Nephron progenitor cell (in vitro differentiated cells): ENCODE data around the gene SLC4A2.

Experiments used
- DNase-seq: peaks from one replicate; pipeline ENCODE4 v3.0.0; 2021
- H3K27ac Mint-ChIP-seq: 2 replicates; pipeline ENCODE4 v1.8.0; 2021; ENCODE audit warnings: mild to moderate bottlenecking, moderate library complexity, mixed read lengths
- H3K27me3 Mint-ChIP-seq: 2 replicates; pipeline ENCODE4 v1.8.0; 2021; ENCODE audit warnings: mild to moderate bottlenecking, low read depth, mixed read lengths; ENCODE audit not compliant: poor library complexity
- H3K36me3 Mint-ChIP-seq: 2 replicates; pipeline ENCODE4 v1.8.0; 2021; ENCODE audit warnings: low read depth, mixed read lengths
- H3K4me1 Mint-ChIP-seq: 2 replicates; pipeline ENCODE4 v1.8.0; 2021; ENCODE audit warnings: mixed read lengths
- H3K4me3 Mint-ChIP-seq: 2 replicates; pipeline ENCODE4 v1.8.0; 2021; ENCODE audit warnings: mild to moderate bottlenecking, moderate library complexity, mixed read lengths
- H3K9me3 Mint-ChIP-seq: 2 replicates; pipeline ENCODE4 v1.8.0; 2021; ENCODE audit warnings: mild to moderate bottlenecking, moderate library complexity, mixed read lengths
- TF ChIP-seq, protein P1 (sequence below): fragments of 200-600 bp; sonication (generic); IDR thresholded peaks from 2 replicates; pipeline ENCODE4 v1.5.0; 2021; ENCODE audit warnings: antibody characterized with exemption

SLC4A2 gene

GRCh38 chr7:151012031-151012692 is 47.2 kb upstream of the SLC4A2 start:
- peaks cover 23% of the 10 kb centered on the region for H3K27me3 Mint-ChIP-seq
- DNase-seq, result no peak
- peaks cover 62% of the 10 kb centered on the region for H3K4me1 Mint-ChIP-seq
- H3K36me3 Mint-ChIP-seq, result peaks cover 11% of the 10 kb centered on the region
- no peak overlapping the region for H3K27ac Mint-ChIP-seq
- H3K9me3 Mint-ChIP-seq, result no peaks in the 10 kb centered on the region
- TF ChIP-seq, protein P1, sequence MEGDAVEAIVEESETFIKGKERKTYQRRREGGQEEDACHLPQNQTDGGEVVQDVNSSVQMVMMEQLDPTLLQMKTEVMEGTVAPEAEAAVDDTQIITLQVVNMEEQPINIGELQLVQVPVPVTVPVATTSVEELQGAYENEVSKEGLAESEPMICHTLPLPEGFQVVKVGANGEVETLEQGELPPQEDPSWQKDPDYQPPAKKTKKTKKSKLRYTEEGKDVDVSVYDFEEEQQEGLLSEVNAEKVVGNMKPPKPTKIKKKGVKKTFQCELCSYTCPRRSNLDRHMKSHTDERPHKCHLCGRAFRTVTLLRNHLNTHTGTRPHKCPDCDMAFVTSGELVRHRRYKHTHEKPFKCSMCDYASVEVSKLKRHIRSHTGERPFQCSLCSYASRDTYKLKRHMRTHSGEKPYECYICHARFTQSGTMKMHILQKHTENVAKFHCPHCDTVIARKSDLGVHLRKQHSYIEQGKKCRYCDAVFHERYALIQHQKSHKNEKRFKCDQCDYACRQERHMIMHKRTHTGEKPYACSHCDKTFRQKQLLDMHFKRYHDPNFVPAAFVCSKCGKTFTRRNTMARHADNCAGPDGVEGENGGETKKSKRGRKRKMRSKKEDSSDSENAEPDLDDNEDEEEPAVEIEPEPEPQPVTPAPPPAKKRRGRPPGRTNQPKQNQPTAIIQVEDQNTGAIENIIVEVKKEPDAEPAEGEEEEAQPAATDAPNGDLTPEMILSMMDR, result no peak
- H3K4me3 Mint-ChIP-seq, result peak overlapping the region; percentile 62

DNA sequence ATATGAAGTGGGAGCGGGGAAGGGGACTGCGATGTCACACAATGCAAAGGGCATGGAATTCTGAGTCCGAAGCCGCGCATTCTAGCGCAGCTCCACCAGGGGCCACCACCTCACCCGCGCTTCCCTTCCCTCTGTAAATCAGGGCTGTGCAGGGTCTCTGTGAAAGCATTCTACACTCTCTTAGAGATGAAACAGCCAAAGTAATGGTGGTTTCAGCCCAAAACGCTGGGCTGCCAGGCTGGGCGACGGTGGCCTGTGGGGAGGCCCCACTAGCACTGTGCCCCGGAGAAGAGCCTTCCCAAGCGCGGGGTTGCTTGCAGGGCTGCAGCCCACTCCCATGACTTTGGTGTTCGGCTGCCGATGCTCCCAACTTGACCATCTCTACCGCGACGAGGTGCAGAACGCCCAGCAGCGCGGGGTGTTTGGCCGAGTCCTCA is 46.5 kb upstream of the SLC4A2 start:
- Mint-ChIP-seq H3K4me3 (peak overlapping the region; percentile 58), H3K36me3 (peaks cover 11% of the 10 kb centered on the region), H3K27ac (no peak overlapping the region), H3K9me3 (no peaks in the 10 kb centered on the region), H3K27me3 (peaks cover 31% of the 10 kb centered on the region), H3K4me1 (peaks cover 61% of the 10 kb centered on the region)
- DNase-seq, result peak; percentile 58
- TF ChIP-seq, protein P1, result peak; percentile 55

GRCh38 chr7:151013356-151013732 is 46.0 kb upstream of the SLC4A2 start:
- H3K27me3 Mint-ChIP-seq, result peaks cover 35% of the 10 kb centered on the region
- TF ChIP-seq, protein P1, result no peak
- H3K4me3 Mint-ChIP-seq, result no peak overlapping the region
- peaks cover 61% of the 10 kb centered on the region for H3K4me1 Mint-ChIP-seq
- no peak overlapping the region for H3K27ac Mint-ChIP-seq
- H3K9me3 Mint-ChIP-seq, result no peaks in the 10 kb centered on the region
- no peak for DNase-seq
- peaks cover 11% of the 10 kb centered on the region for H3K36me3 Mint-ChIP-seq

GRCh38 chr7:151013733-151014497 is 45.5 kb upstream of the SLC4A2 start:
- peak overlapping the region; percentile 63 for H3K4me3 Mint-ChIP-seq
- DNase-seq, result peak; percentile 58
- peaks cover 60% of the 10 kb centered on the region for H3K4me1 Mint-ChIP-seq
- peaks cover 11% of the 10 kb centered on the region for H3K36me3 Mint-ChIP-seq
- no peak overlapping the region for H3K27ac Mint-ChIP-seq
- H3K9me3 Mint-ChIP-seq, result no peaks in the 10 kb centered on the region
- peaks cover 37% of the 10 kb centered on the region for H3K27me3 Mint-ChIP-seq
- TF ChIP-seq, protein P1, result no peak

GRCh38 chr7:151014950-151015349 is 44.4 kb upstream of the SLC4A2 start:
- H3K27me3 Mint-ChIP-seq, result peaks cover 45% of the 10 kb centered on the region
- TF ChIP-seq, protein P1, result no peak
- no peak overlapping the region for H3K27ac Mint-ChIP-seq
- DNase-seq, result no peak
- peaks cover 11% of the 10 kb centered on the region for H3K36me3 Mint-ChIP-seq
- H3K4me1 Mint-ChIP-seq, result peaks cover 64% of the 10 kb centered on the region
- peak overlapping the region; percentile 21 for H3K4me3 Mint-ChIP-seq
- no peaks in the 10 kb centered on the region for H3K9me3 Mint-ChIP-seq
